ENCODE results near the gene TERT.
"Not testable (repeated sequence)": the region's sequence is repeated elsewhere in the genome, so short reads cannot be mapped to it uniquely, and the experiment has no call there.

Gene TERT

DNA sequence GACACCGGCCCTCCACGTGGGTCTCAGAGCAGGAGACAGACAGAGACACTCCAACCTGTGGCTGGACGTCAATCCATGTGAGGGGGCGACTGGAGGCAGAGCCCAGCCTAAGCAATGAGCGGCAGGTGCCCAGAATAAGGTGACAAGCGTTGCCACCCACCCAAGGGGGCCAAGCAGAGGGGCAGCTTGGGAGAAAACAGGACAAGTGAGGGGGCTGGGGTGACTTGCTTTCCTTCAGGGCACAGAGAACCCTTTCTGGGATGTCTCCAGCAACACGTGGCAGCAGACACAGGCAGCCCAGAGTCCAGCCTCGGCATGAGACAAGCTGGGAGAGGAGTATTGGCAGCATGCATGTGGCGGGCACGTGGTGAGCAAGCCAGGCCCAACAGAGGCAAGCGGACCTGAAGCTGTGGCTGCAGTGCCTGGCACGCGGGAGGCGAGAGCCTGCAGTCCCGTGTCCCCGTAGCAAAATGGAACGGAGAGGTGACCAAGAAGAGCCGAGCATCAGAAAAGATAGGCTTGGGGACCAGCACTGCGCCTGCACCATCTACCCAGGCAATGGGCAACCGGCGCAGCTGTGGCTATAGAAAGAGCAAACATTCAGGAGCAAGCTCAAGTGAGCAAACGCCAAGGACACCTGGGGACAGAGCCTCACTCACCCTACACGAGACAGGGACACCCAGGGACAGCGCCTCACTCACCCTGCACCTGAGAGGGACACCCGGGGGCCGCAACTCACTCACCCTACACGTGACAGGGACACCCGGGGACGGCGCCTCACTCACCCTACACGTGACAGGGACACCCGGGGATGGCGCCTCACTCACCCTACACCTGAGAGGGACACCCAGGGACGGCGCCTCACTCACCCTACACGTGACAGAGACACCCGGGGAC is 6.2 kb downstream of the TERT start:
- TF ChIP-seq, protein P1, sequence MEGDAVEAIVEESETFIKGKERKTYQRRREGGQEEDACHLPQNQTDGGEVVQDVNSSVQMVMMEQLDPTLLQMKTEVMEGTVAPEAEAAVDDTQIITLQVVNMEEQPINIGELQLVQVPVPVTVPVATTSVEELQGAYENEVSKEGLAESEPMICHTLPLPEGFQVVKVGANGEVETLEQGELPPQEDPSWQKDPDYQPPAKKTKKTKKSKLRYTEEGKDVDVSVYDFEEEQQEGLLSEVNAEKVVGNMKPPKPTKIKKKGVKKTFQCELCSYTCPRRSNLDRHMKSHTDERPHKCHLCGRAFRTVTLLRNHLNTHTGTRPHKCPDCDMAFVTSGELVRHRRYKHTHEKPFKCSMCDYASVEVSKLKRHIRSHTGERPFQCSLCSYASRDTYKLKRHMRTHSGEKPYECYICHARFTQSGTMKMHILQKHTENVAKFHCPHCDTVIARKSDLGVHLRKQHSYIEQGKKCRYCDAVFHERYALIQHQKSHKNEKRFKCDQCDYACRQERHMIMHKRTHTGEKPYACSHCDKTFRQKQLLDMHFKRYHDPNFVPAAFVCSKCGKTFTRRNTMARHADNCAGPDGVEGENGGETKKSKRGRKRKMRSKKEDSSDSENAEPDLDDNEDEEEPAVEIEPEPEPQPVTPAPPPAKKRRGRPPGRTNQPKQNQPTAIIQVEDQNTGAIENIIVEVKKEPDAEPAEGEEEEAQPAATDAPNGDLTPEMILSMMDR (IDR thresholded peaks at IDR 0.05; ENCODE audit: extremely low read depth, insufficient read depth, missing control alignments): no peak
- DNase-seq (ENCODE audit: low spot score): no peak
- in situ Hi-C loops (cut with MboI; ENCODE audit: low pct_unique_long_range_greater_than_20kb, low sequenced_read_pairs, unreplicated experiment): no loop called here

DNA sequence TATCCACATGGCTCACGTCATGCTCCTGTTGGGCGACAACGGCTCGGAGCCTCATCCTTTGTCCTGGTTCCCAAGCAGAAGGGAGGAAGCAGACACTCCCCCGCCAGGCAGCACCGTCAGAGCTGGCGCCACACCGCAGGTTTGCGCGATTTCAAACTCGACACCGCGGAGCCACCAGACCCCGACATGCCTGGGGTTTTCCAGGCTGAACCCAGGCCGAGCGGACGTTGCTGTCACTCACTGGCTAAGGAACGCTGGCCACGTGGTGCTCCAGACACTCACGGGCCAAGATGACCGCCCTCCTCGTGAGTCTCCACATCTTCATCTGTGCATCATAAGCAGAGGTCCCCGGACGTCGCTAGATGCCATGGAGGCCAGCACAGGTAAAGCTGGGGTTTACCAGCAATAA is 9.0 kb downstream of the TERT start:
- no peak for DNase-seq (ENCODE audit: low spot score)
- in situ Hi-C loops (cut with MboI; ENCODE audit: low pct_unique_long_range_greater_than_20kb, low sequenced_read_pairs, unreplicated experiment): no loop called here
- TF ChIP-seq, protein P1 (IDR thresholded peaks at IDR 0.05; ENCODE audit: extremely low read depth, insufficient read depth, missing control alignments): no peak

GRCh38 chr5:1285141-1285540 is 9.7 kb downstream of the TERT start:
- in situ Hi-C loops (cut with MboI; ENCODE audit: low pct_unique_long_range_greater_than_20kb, low sequenced_read_pairs, unreplicated experiment): no loop called here
- no peak for DNase-seq (ENCODE audit: low spot score)

GRCh38 chr5:1284336-1284970 is 10.4 kb downstream of the TERT start:
- in situ Hi-C loops (cut with MboI; ENCODE audit: low pct_unique_long_range_greater_than_20kb, low sequenced_read_pairs, unreplicated experiment): not testable (repeated sequence)

More at GRCh38 chr5:1285141-1285540, 9.7 kb downstream of the TERT start:
- TF ChIP-seq, protein P1 (IDR thresholded peaks at IDR 0.05; ENCODE audit: extremely low read depth, insufficient read depth, missing control alignments): no peak

DNA sequence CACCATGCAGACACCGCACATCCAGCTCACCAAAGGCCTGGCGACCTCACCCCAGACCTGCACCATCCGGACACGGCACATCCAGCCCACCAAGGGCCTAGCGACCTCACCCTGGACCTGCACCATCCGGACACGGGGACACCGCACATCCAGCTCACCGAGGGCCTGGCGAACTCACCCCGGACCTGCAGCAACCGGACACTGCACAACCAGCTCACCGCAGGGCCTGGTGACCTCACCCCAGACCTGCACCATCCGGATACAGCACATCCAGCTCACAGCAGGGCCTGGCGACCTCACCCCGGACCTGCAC is 11.2 kb downstream of the TERT start:
- in situ Hi-C loops (cut with MboI; ENCODE audit: low pct_unique_long_range_greater_than_20kb, low sequenced_read_pairs, unreplicated experiment): not testable (repeated sequence)

More at GRCh38 chr5:1284336-1284970, 10.4 kb downstream of the TERT start:
- DNase-seq (ENCODE audit: low spot score): not testable (repeated sequence)

GRCh38 chr5:1282993-1283728 is 11.7 kb downstream of the TERT start:
- in situ Hi-C loops (cut with MboI; ENCODE audit: low pct_unique_long_range_greater_than_20kb, low sequenced_read_pairs, unreplicated experiment): not testable (repeated sequence)

More for the DNA sequence above, 11.2 kb downstream of the TERT start:
- not testable (repeated sequence) for DNase-seq (ENCODE audit: low spot score)

GRCh38 chr5:1282131-1282992 is 12.5 kb downstream of the TERT start:
- no peak for DNase-seq (ENCODE audit: low spot score)
- TF ChIP-seq, protein P1 (IDR thresholded peaks at IDR 0.05; ENCODE audit: extremely low read depth, insufficient read depth, missing control alignments): no peak
- in situ Hi-C loops (cut with MboI; ENCODE audit: low pct_unique_long_range_greater_than_20kb, low sequenced_read_pairs, unreplicated experiment): no loop called here

More at GRCh38 chr5:1282993-1283728, 11.7 kb downstream of the TERT start:
- not testable (repeated sequence) for DNase-seq (ENCODE audit: low spot score)
